Stimulated activated effector memory CD8-positive, alpha-beta T cell treated with anti-CD3 and anti-CD28 coated beads, Interleukin-12 subunit alpha, Interleukin-12 subunit beta, amount 100 ng/mL, for 72 hours (primary cell): ENCODE data around the gene LLGL2.

Experiments
- ATAC-seq: fragments of 150-1000 bp; cut with Tn5 transposase; 2 replicates; pipeline ENCODE4 v1.10.0; 2021
- DNase-seq, 2 donors: peaks; one replicate each; pipeline ENCODE4 v3.0.0; 2021 to 2022; ENCODE audit warnings: low spot score in 2 of 2
- H3K27ac Mint-ChIP-seq: one replicate; pipeline ENCODE4 v1.8.0; 2022; ENCODE audit warnings: mild to moderate bottlenecking, mixed read lengths
- H3K36me3 Mint-ChIP-seq: one replicate; pipeline ENCODE4 v1.8.0; 2022; ENCODE audit warnings: mild to moderate bottlenecking, mixed read lengths
- H3K4me1 Mint-ChIP-seq: one replicate; pipeline ENCODE4 v1.8.0; 2022; ENCODE audit warnings: mixed read lengths
- H3K4me3 Mint-ChIP-seq: one replicate; pipeline ENCODE4 v1.8.0; 2022; ENCODE audit warnings: mild to moderate bottlenecking, mixed read lengths
- H3K9me3 Mint-ChIP-seq: one replicate; pipeline ENCODE4 v1.8.0; 2022; ENCODE audit warnings: mixed read lengths

The LLGL2 gene

DNA sequence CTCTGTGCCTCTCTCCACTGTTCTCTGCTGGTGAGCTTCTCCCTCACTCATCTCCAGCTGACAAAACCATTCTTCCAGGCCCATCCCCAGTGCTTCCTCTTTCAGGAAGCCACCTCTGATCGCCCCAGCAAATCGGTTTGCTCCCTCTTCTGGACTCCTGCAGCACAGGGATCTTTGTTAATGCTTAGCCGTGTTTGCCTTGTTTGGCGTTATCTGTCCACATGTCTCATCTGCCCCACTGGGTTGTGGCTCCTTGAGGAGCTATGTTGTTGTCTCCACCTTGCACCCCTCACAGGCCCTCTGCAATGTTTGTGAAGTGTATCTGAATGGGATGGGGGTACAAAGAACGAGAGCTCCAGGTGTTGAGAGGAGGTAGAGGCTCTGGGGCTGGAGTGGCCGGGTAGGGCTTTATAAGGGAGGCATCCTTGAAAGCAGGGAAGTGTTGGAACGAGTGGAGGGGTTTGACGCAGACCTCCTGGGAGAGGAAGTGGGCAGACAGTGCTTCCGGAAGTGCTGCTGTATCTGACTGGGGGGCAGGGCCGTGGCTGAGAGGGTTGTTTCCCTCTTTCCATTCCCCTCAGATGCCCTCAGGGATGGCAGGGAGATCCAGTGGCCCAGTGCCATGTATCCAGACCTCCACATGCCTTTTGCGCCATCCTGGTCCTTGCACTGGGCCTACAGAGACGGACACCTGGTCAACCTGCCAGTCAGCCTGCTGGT, 38.0 kb upstream of the LLGL2 start:
- Mint-ChIP-seq H3K4me3 (peak overlapping the region; percentile 67), H3K4me1 (peaks cover 32% of the 10 kb centered on the region), H3K27ac (peak overlapping the region; percentile 99), H3K9me3 (no peaks in the 10 kb centered on the region), H3K36me3 (peaks cover 2% of the 10 kb centered on the region)
- ATAC-seq = peak; percentile 81
- DNase-seq = peak; percentile 22 to 71

DNA sequence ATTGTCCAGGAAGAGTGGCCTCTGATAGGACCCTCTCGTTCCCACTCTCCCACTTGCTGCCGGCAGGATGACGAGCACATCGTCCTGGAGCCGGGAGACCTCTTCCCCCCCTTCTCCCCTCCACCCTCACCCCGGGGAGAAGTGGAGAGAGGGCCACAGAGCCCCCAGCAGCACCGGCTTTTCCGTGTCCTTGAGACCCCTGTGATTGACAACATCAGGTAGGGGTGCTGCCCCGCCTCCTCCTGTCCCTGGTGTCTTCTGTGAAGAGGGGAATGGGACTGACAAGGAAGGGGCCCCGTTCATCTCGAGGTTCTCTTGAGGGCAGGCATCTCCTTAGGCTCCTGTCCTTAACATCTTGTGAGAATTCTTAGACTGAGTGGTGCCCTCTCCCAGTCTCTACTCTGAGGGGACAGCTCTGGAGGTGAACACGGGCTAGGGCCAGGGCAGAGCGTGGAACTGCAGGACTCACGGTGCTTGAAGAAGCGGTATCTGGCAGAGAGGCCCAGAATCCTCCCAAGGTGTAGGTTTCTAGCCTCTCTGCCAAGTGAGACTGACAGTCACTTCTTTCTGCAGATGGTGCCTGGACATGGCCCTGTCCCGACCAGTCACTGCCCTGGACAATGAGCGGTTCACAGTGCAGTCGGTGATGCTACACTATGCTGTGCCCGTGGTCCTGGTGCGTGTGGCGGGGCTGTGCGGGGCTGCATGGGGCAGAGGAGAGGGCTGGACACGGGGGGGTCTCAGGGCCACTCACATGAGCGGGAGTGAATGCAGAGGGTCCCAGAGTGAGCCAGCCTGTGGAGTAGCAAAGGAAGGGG, 36.6 kb upstream of the LLGL2 start:
- ATAC-seq (no peak), DNase-seq (no peak)
- H3K4me3 Mint-ChIP-seq = peak overlapping the region; percentile 67
- H3K4me1 Mint-ChIP-seq = peaks cover 32% of the 10 kb centered on the region
- H3K36me3 Mint-ChIP-seq = peaks cover 8% of the 10 kb centered on the region
- H3K27ac Mint-ChIP-seq = peak overlapping the region; percentile 99
- no peaks in the 10 kb centered on the region for H3K9me3 Mint-ChIP-seq

DNA sequence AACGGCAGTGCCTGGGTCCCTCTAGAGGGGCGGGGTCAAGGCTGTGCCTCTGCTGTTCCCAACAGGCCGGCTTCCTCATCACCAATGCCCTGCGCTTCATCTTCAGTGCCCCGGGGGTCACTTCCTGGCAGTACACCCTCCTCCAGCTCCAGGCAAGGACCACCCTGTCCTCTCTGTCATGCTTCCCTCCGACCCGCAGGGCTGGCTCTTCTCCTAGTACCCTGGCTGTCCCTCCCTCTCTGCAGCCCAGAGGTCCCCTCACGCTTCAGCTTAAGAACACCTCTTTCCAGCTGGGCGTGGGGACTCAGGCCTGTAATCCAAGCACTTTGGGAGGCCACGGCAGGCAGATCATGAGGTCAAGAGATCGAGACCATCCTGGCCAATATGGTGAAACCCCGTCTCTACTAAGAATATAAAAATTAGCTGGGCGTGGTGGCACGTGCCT, 36.0 kb upstream of the LLGL2 start:
- Mint-ChIP-seq H3K4me3 (no peak overlapping the region), H3K9me3 (no peaks in the 10 kb centered on the region), H3K36me3 (peaks cover 8% of the 10 kb centered on the region), H3K27ac (peak overlapping the region; percentile 99), H3K4me1 (peaks cover 32% of the 10 kb centered on the region)
- DNase-seq (no peak), ATAC-seq (no peak)

DNA sequence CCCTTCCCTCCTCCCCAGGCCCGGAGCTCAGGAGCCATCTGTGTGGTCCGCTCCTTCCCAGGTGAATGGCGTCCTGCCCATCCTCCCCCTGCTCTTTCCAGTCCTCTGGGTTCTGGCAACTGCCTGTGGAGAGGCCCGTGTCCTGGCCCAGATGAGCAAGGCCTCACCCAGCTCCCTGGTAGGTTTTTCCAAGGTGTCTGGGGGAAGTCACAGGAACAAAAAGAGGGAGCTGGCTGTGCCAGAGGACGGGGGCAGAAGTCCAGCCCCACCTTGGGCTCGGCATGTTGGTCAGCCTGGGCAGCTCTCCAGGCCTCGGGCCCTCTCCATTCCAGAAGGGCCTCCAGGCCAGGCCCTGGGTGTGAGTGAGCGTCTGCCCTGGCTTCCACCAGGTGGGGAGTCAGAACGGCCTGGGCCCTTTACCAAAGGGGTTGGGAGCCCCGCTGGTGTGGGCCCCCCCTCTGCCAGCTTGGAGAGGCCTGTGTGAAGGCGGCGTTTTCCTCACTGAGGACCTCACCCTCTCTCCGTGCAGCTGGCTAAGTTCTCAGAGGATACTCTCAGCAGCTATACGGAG, 35.2 kb upstream of the LLGL2 start:
- Mint-ChIP-seq H3K27ac (peak overlapping the region; percentile 20), H3K9me3 (no peaks in the 10 kb centered on the region), H3K4me1 (peaks cover 32% of the 10 kb centered on the region), H3K36me3 (peaks cover 8% of the 10 kb centered on the region), H3K4me3 (no peak overlapping the region)
- DNase-seq (no peak), ATAC-seq (no peak)

DNA sequence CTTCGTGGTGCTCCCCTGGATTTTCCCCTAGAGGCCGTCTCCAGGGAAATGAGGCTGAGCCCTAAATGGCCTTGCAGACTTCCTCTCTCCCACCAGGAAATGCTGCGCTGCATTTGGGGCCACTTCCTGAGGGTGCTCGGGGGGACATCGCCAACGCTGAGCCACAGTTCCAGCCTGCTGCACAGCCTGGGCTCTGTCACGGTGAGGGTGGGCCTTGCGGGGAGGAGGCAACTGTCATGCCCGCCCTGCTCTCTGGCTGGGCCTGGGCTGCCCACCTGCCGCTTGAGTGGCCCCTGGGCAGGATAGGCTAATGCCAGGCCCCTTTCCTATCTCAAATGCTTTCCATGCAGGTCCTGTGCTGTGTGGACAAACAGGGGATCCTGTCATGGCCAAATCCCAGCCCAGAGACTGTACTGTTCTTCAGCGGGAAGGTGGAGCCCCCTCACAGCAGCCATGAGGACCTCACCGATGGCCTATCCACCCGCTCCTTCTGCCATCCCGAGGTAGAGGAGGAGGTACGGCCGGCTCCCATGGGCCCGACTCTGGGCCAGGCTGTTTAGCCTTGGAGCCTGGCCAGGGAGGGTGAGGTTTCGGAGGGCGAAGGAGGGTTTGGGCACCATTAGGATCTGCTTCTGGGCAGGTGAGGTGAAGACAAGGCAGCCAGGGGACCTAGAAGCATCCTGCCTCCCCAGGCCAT, 34.4 kb upstream of the LLGL2 start:
- H3K9me3 Mint-ChIP-seq = no peaks in the 10 kb centered on the region
- no peak overlapping the region for H3K4me3 Mint-ChIP-seq
- no peak overlapping the region for H3K27ac Mint-ChIP-seq
- H3K36me3 Mint-ChIP-seq = peaks cover 14% of the 10 kb centered on the region
- DNase-seq (no peak), ATAC-seq (no peak)
- H3K4me1 Mint-ChIP-seq = peaks cover 29% of the 10 kb centered on the region

DNA sequence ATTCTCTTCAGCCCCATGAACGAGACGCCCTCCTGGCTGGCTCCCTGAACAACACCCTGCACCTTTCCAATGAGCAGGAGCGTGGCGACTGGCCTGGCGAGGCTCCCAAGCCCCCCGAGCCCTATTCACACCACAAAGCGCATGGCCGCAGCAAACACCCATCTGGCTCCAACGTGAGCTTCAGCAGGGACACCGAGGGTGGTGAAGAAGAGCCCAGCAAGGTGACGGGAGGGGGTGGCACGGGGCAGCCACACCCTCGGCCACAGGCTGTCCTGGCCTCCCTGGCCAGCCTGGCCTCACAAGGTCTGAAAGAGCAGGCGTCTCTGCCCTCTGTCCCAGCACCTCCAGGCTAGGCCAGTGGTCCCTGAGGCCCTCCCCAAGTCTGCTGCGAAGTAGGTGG, 33.8 kb upstream of the LLGL2 start:
- no peak for ATAC-seq
- no peak overlapping the region for H3K27ac Mint-ChIP-seq
- H3K9me3 Mint-ChIP-seq = no peaks in the 10 kb centered on the region
- no peak for DNase-seq
- peaks cover 23% of the 10 kb centered on the region for H3K4me1 Mint-ChIP-seq
- no peak overlapping the region for H3K4me3 Mint-ChIP-seq
- H3K36me3 Mint-ChIP-seq = peaks cover 17% of the 10 kb centered on the region

DNA sequence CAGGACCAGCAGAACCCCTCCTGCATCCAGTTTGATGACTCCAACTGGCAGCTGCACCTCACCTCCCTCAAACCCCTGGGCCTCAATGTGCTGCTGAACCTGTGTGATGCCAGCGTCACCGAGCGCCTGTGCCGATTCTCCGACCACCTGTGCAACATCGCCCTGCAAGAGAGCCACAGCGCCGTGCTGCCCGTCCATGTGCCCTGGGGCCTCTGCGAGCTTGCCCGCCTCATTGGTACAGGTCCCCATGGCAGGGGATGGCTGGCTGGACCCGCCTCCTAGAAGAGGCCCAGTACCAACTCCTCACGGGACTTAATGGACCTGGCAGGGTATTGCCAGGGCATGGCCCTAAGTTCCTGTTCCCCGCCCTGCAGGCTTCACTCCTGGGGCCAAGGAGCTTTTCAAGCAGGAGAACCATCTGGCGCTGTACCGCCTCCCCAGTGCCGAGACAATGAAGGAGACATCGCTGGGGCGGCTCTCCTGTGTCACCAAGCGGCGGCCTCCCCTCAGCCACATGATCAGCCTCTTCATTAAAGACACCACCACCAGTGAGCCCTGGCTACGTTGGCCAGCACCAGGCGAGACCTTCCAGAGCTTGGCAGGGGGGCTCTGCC, 32.8 kb upstream of the LLGL2 start:
- H3K9me3 Mint-ChIP-seq = no peaks in the 10 kb centered on the region
- H3K36me3 Mint-ChIP-seq = peaks cover 27% of the 10 kb centered on the region
- DNase-seq = no peak
- H3K27ac Mint-ChIP-seq = no peak overlapping the region
- ATAC-seq = no peak
- no peak overlapping the region for H3K4me3 Mint-ChIP-seq
- peaks cover 13% of the 10 kb centered on the region for H3K4me1 Mint-ChIP-seq

DNA sequence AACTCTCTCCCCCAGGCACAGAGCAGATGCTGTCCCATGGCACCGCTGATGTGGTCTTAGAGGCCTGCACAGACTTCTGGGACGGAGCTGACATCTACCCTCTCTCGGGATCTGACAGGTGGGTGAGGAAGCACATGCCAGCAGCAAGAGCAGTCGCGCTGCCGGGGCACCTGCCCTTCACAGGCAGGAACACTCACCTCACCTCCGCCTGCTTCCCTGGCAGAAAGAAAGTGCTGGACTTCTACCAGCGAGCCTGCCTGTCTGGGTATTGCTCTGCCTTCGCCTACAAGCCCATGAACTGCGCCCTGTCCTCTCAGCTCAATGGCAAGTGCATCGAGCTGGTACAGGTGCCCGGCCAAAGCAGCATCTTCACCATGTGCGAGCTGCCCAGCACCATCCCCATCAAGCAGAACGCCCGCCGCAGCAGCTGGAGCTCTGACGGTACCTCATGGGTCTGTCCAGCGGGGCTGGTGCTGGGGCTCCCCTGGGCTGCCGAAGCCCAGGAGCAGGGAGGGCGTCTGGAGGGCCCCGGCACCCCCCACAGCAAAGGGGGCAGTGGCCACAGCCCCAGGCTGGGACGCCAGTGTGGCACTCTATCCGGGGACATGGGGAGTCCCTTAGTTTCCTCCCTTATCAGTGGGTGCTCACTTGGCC, 31.9 kb upstream of the LLGL2 start:
- ATAC-seq = no peak
- no peak overlapping the region for H3K4me3 Mint-ChIP-seq
- no peak overlapping the region for H3K27ac Mint-ChIP-seq
- DNase-seq = no peak
- H3K9me3 Mint-ChIP-seq = no peaks in the 10 kb centered on the region
- peaks cover 31% of the 10 kb centered on the region for H3K36me3 Mint-ChIP-seq
- H3K4me1 Mint-ChIP-seq = peaks cover 4% of the 10 kb centered on the region

DNA sequence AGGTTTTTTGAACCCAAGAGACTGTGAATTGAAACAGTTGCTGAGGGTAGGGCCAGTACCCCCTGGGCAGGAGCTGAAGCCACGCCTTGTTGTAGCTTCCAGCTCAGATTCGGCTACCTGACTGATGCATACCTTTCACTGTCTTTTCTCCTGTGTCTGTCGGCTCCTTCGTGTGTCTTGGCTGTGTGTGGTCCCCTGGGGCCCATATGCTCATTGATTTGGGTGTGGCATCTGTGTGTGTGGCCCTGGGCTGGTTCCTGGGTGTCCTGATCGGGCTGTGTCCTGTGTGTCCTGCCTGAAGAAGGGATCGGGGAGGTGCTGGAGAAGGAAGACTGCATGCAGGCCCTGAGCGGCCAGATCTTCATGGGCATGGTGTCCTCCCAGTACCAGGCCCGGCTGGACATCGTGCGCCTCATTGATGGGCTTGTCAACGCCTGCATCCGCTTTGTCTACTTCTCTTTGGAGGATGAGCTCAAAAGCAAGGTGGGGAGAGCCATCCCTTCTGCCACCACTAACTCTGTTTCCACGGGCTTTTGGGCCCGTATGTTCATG, 31.1 kb upstream of the LLGL2 start:
- no peaks in the 10 kb centered on the region for H3K4me1 Mint-ChIP-seq
- DNase-seq = no peak
- H3K27ac Mint-ChIP-seq = no peak overlapping the region
- H3K9me3 Mint-ChIP-seq = no peaks in the 10 kb centered on the region
- no peak overlapping the region for H3K4me3 Mint-ChIP-seq
- ATAC-seq = no peak
- H3K36me3 Mint-ChIP-seq = peaks cover 31% of the 10 kb centered on the region

DNA sequence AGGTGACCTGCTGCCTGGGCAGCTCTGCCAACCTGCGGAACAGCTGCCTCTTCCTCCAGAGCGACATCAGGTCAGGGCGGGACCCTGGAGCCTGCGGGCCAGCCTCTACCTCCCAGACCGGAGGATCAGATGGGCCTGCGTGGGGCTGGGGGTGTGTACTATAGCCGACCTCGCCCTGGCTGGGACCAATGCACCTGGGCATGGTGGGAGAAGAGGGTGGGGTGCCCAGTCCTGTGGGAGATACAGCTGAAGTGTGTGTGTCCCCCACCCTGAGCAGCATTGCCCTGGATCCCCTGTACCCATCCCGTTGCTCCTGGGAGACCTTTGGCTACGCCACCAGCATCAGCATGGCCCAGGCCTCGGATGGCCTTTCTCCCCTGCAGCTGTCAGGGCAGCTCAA, 29.5 kb upstream of the LLGL2 start:
- DNase-seq (no peak), ATAC-seq (no peak)
- Mint-ChIP-seq H3K4me3 (no peak overlapping the region), H3K36me3 (peaks cover 31% of the 10 kb centered on the region), H3K27ac (no peak overlapping the region), H3K4me1 (no peaks in the 10 kb centered on the region), H3K9me3 (no peaks in the 10 kb centered on the region)

DNA sequence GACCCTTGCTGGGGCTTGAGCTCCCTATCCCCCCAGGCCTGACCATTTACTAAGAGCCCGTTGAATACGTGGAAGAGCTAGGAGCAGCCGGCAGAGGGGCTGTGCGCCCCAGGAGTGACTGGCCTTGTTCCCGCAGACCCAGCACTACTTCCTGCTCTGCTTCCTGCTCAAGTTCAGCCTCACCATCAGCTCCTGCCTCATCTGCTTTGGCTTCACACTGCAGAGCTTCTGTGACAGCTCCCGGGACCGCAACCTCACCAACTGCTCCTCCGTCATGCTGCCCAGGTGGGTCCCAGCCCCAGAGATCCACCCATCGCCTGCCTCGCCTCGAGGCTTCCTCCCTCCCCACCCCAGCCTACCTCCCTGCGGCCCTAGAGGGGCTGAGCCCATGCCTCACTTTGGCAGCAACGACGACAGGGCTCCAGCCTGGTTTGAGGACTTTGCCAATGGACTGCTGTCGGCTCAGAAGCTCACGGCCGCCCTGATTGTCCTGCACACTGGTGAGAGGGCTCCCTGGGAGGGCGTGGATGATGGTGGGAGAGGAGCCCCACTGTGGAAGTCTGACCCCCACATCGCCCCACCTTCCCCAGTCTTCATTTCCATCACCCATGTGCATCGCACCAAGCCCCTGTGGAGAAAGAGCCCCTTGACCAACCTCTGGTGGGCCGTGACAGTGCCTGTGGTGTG, 27.3 kb upstream of the LLGL2 start:
- ATAC-seq (no peak), DNase-seq (no peak)
- H3K4me3 Mint-ChIP-seq = no peak overlapping the region
- peaks cover 23% of the 10 kb centered on the region for H3K36me3 Mint-ChIP-seq
- H3K27ac Mint-ChIP-seq = peak overlapping the region; percentile 27
- H3K9me3 Mint-ChIP-seq = no peaks in the 10 kb centered on the region
- H3K4me1 Mint-ChIP-seq = no peaks in the 10 kb centered on the region

DNA sequence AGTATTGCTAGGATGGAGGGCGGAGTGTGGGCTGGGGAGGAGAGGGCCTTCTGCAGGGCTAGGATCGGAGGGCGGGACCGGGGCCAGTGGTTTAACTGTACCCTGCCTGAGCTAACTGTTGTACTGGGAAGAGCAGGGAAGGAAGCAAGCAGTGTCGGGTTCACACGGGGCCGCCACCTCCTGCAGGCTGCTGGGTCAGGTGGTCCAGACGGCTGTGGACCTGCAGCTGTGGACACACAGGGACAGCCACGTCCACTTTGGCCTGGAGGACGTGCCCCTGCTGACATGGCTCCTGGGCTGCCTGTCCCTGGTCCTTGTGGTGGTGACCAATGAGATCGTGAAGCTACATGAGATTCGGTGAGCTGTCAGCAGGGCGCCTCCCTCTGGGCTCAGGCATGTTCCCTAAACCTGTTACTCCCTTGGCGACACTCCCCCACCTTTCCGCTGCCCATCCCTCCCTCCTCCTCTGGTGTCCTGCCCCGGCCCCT, 26.7 kb upstream of the LLGL2 start:
- Mint-ChIP-seq H3K27ac (no peak overlapping the region), H3K4me1 (no peaks in the 10 kb centered on the region), H3K36me3 (peaks cover 23% of the 10 kb centered on the region), H3K9me3 (no peaks in the 10 kb centered on the region), H3K4me3 (no peak overlapping the region)
- DNase-seq (no peak), ATAC-seq (no peak)

DNA sequence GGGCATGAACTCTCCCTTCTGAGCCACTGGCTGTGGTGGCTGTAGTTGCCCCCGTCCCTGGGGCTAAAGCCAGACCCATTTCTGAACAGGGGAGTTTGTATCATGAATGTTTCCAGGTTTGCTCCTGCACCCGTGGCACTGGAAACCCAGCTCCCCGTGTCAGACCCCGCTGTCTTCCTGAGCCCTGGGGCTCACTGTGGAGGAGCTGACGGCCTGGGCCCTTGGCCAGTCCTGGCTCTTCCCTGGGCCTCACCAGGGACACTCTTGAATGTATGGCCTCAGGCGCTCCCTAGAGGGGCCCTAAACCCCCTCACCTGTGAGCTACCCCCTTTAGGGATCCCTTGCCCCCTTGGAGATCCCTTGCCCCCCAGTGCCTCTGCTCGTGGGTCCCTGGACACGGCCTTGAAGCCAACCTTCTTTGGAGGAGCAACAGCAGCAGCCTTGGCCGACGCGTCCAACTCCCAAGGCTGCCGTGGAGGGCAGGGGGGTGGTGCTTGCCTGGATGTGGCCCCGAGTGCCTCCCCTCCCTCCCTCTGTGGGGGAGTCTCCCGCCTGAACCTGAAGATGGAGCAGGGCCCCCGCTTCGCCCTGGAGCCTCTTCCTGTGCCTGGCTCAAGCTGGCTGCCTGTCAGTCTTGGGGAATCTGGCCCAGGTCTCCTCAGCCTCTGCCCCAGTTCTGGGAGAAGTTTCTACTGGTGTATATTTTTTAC, 26.0 kb upstream of the LLGL2 start:
- peaks cover 23% of the 10 kb centered on the region for H3K36me3 Mint-ChIP-seq
- ATAC-seq (no peak), DNase-seq (no peak)
- H3K4me1 Mint-ChIP-seq = no peaks in the 10 kb centered on the region
- peak overlapping the region; percentile 17 for H3K27ac Mint-ChIP-seq
- H3K9me3 Mint-ChIP-seq = no peaks in the 10 kb centered on the region
- H3K4me3 Mint-ChIP-seq = no peak overlapping the region
